GM19099 (cell line): ENCODE results near the gene FOXO1.

ENCODE experiments used
- POLR2A ChIP-seq: IDR thresholded peaks from 3 replicates; pipeline ENCODE4 v1.6.1; 2011; ENCODE audit warnings: low read depth; ENCODE audit not compliant: insufficient read length; ENCODE audit errors: extremely low read depth

FOXO1 gene

DNA sequence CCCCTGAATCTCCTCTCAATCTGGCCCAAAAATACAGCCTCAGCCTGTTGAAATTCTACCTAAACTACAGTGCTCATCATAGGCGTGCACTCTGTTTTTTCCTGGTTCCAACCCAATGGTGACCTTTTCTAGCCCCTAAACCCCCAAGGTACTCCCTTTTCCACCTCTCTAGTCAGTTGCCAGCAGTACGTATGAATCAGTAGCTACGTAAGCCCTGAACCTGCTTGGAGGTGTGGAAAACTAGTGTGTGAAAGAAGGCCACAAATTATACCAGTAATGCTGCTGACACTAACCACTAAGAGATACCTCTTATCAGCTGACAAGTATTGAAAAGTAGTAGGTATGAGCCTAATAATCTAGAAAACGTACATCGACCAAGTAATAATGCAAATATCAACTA, 60.9 kb downstream of the FOXO1 start:
- no peak for TF ChIP-seq POLR2A

- TF ChIP-seq POLR2A = no peak
Observed at GRCh38 chr13:40604135-40604534, 62.3 kb downstream of the FOXO1 start.

DNA sequence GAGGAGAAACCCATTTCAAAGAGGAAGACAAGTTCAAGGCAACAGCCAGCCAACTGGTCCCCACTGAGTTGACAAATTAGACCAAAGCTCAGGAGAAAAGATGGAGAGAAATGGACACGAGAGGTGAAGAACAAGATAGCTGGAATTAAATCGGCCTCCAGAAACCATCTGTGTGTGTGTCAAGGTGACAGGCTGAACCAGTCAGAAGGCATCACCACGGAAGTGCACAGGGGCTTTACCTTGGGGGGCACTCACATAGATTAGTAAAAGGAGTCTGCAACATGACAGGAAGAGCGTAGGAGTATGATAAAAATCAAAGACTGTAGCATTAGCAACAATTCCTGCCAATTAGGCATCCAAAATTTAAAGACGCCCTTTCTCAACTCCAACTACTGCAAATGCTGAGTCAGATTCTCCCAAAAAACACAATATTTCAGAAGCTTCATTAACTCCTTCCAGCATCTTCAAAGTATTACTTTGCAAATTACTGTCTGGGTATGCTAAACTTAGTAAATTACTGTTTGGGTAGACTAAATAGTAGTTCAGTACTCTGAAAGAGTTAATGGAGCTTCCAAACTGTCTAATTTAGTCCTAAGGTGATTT, 66.2 kb downstream of the FOXO1 start:
- TF ChIP-seq POLR2A = no peak

- TF ChIP-seq POLR2A = no peak
Observed at GRCh38 chr13:40599747-40600146, 66.7 kb downstream of the FOXO1 start.

- TF ChIP-seq POLR2A = no peak
Observed at GRCh38 chr13:40599124-40599523, 67.3 kb downstream of the FOXO1 start.

DNA sequence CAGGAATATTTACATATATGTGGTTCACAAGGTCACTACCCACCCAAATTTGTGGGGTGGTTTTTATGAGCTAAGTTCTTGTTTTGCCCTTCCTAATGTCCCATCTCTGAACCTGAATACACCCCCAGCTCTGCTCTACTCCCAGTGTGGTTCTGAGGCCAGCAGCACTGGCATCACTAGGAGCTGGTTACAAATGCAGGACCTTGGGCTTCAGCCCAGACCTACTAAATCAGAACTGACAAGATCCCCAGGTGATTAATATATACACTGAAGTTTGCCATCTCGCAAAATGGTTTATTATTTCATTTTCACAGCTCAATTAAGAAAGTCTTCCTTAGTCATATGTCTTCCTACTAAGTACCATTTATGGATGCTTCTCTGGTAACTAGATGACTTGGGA, 67.9 kb downstream of the FOXO1 start:
- TF ChIP-seq POLR2A = no peak

- TF ChIP-seq POLR2A = no peak
Observed at GRCh38 chr13:40597735-40598365, 68.6 kb downstream of the FOXO1 start.

DNA sequence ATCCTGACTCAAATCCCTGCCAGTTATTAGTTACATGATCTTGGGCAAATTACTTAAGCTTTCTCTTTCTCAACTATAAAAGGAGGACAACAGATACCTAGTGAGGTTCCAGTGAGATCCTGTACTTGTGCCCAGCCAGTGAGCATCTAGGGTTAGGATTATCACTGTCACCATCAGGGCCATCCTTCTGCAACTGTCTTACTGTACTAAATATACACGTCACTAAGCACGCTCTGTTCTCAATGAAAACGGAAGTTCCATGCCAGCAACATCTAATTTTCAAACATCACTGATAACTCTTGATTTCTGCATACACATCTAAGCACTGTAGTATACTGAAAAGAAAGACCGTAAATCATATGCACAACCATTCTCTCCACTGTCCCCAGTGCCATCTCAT, 70.0 kb downstream of the FOXO1 start:
- TF ChIP-seq POLR2A = no peak

GRCh38 chr13:40595693-40596092, 70.7 kb downstream of the FOXO1 start:
- TF ChIP-seq POLR2A = no peak

DNA sequence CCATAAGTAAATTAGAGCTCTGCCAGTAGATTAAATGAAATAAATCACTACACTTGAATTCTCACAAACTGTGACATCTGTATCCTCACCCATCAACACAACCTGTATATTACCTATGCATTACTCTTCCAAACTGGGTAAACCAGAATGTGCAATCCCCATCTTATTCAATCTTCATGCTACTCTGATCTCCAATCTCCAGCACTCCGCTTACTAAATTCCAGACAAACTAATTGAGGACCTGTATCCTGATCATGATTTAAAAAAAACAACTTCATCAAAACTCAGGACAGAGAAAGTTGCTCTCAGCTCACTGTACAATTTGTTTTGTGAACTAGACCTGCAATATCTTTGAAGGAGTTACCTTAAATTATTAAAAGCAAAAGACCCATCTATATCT, 74.4 kb downstream of the FOXO1 start:
- no peak for TF ChIP-seq POLR2A

DNA sequence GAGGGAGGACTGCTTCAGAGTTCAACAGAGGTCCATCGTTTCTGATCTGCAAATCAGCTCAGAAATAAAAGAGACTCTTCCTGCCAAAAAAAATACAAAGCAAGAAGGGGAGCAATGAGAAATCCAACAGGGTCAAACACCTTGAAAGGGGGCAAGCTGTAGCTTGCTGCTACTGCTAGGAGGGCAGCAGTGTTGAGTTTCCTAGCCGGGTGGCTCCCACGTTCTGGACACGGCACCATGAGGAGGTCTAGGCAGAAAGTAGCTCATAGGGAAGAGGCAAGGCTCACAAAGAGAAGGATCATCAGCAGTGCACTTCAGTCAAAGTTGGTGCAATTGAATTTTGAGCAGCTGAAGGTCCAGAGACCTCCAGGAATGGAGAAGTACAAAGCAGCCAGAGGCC, 75.3 kb downstream of the FOXO1 start:
- no peak for TF ChIP-seq POLR2A

- no peak for TF ChIP-seq POLR2A
Observed at GRCh38 chr13:40590112-40590862, 76.2 kb downstream of the FOXO1 start.

- no peak for TF ChIP-seq POLR2A
Observed at GRCh38 chr13:40589285-40590109, 76.9 kb downstream of the FOXO1 start.

GRCh38 chr13:40588101-40588500, 78.3 kb downstream of the FOXO1 start:
- no peak for TF ChIP-seq POLR2A

- TF ChIP-seq POLR2A = no peak
Observed at GRCh38 chr13:40586886-40587565, 79.4 kb downstream of the FOXO1 start.
